ENCODE data around the gene UQCRFS1.

GRCh38 chr19:29217616-29218015 lies 4.7 kb upstream of the UQCRFS1 start:
- TF ChIP-seq POLR2A (IDR thresholded peaks at IDR 0.05) (no peak), CTCF (IDR thresholded peaks at IDR 0.05) (no peak)
